SIG-M5 treated with dmso at 0.1 percent for 504 hours (cell line): ENCODE results near the gene STRADB.
"Not testable (repeated sequence)": the region's sequence is repeated elsewhere in the genome, so short reads cannot be mapped to it uniquely, and the experiment has no call there.

Source experiments
- DNase-seq: peaks from one replicate; lab custom pipeline; 2025; ENCODE audit not compliant: unreplicated experiment; lab: John Stamatoyannopoulos, UW

The STRADB gene

DNA sequence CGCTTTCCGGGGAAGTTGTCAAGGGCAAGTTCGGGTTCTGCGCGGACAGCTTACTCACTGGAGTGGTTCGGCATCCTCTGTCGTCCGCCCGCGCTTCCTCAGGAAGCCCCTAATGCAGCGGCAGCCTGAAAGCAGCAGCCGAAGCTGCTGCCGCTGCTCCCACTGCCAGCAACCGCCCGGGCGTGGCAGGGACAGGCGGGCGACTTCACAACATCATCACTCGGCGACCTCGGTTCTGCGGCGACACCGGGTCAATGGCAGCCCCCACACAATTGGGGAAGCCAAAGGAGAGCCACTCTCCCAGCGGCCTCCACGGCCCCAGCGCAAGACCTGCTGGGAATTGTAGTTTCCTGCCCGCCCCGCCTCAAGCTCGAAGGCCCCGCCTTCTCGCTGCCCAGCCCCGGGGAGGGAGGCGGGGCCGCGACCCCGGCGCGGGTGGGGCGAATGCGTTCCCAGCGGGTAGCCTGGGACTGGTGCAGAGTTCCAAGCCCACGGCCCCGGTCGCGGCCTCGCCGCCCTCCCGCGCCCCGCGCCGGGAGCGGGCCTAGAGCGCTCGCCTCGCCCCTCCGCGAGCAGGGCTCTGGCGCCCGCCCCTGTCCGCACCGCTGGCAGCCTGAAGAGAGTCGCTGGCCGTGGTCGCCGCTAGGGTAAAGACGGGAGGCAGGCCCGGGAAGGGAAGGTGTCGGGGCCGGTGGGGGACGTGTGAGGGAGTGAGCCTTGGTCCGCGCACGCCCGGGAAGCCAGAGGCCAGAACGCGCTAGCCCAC is at the start of gene STRADB, which contains the start of gene TRAK2:
Gene STRADB, plus strand, starts transcription at position 449 of the 766 bp plus-strand sequence. CDS start 3,101 bp downstream, outside the sequence.
Gene TRAK2, minus strand, starts transcription at position 167 of the 766 bp plus-strand sequence. CDS start 30,951 bp downstream, outside the sequence.
- peak; percentile 96 for DNase-seq

- DNase-seq = no peak
Observed at GRCh38 chr2:201401815-201402214, 49.7 kb upstream of the STRADB start.

DNA sequence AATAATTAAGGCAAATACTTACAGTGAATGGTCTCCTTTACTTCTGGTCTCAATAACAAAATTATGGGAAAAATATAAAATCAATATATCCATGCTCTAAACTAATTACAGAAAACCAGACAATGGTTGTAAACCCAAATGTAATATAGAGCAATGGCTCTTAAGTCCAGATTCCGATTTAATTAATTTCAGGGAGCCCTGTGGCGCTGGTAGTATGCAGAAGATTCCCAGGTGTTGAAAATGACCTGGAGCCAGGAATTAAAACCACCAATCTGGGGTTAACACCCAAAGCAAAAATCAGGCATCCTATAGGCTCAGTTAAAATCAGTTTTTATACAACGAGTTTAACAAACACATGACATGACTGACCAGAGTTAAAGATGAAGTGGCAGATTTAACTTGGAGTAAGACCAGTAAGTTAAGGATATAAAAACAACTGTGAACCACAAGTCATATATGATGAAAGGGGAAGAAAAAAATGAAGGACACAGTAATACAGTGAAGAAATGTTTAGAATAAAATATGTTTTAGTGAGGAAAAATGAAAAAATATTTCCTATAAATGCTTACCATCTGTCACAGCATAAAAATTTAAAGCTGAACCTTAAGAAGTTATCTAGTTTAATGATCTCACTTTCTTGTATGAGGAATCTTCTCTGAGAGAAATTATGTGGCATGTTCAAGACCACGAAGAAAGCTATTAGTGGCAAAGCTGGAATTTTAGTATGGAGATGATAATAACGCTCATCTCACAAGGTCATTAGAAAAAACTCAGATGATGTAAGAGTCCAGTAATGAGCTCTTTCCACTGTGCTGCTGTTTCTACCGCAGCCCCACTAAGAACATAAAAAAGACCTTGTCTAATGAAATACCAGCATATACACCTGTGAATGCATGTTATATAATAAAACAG is 48.6 kb upstream of the STRADB start:
- DNase-seq = no peak

DNA sequence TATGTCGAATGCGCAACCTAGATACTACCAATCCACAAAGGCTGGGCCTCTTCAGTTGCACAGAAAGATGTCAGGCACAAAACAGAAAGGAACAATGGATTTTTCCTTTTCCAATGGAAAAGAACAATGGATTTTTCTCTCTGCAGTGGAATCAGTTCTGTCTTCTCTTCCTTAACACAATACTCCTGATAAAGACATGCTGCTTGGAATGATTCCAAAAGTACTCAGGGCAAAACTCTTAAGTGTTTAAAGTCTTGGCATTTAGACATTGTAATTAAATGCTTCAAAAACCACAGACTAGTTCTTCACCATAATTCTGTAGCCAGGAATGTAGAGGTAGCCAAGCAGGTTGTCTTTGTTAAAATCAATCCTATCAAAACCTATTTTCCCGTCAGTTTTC is 47.7 kb upstream of the STRADB start:
- no peak for DNase-seq

- no peak for DNase-seq
Observed at GRCh38 chr2:201404699-201405280, 46.8 kb upstream of the STRADB start.

GRCh38 chr2:201406077-201406662 is 45.4 kb upstream of the STRADB start:
- DNase-seq = no peak

DNA sequence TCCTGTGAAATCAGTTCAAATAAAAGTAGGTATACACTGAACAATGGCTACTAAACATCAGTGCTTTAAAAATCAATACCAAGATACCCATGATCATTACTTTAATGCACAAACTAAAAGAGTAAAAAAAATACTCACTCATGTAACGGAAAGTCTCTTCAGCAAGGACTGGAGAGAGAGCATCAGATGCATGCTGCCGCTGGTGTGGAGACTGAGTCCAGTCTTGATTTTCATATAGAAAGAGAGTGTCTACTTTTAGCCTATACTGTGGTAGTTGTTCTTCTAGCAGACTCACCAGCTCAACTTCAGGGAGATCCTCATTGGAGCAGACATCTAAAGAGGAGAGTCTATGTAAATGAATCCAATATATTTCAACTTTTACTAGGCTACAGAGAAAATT is 44.3 kb upstream of the STRADB start:
- DNase-seq = no peak

- no peak for DNase-seq
Observed at GRCh38 chr2:201408931-201409330, 42.6 kb upstream of the STRADB start.

DNA sequence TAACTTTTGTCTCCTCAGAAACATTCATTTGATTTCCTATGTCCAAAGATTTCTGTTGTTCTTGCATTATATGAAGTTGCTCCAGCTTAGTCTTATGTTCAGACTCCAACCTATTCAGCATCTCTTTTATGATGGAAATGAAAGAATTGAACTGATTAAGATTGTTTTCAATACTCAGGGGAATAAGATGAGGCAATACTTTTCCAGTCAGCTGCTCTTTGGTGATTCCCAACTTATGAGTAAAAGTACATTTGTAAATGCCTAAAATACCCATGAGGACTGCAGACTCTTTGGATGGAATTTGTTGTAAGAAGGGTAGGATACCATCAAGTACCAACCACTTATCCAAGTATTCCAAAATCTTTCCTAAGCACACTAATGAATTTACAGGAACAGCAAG is 40.1 kb upstream of the STRADB start:
- DNase-seq = no peak

GRCh38 chr2:201413143-201413542 is 38.4 kb upstream of the STRADB start:
- no peak for DNase-seq

GRCh38 chr2:201413552-201413951 is 38.0 kb upstream of the STRADB start:
- DNase-seq = no peak

- no peak for DNase-seq
Observed at GRCh38 chr2:201414099-201415023, 37.2 kb upstream of the STRADB start.

- DNase-seq = no peak
Observed at GRCh38 chr2:201415149-201415548, 36.4 kb upstream of the STRADB start.

GRCh38 chr2:201419057-201419635 is 32.4 kb upstream of the STRADB start:
- no peak for DNase-seq

DNA sequence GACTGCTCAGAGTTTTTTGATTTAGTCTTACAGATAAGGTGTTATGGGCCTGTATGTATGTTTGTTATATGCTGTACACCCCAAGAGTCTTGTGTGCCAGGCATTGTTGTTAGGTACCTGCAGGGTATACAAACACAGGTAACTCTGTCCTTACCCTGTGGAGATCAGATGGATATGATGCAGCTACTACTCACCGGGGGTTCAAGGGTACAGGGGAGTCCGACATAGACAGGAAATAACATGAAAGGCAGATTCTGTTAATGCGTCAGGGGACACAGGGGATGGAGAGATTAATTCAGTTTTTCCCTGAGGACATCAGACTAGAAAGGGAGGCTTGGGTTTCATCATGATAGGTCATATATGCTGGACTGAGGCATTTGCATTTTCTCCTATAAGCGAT is 31.6 kb upstream of the STRADB start:
- no peak for DNase-seq

DNA sequence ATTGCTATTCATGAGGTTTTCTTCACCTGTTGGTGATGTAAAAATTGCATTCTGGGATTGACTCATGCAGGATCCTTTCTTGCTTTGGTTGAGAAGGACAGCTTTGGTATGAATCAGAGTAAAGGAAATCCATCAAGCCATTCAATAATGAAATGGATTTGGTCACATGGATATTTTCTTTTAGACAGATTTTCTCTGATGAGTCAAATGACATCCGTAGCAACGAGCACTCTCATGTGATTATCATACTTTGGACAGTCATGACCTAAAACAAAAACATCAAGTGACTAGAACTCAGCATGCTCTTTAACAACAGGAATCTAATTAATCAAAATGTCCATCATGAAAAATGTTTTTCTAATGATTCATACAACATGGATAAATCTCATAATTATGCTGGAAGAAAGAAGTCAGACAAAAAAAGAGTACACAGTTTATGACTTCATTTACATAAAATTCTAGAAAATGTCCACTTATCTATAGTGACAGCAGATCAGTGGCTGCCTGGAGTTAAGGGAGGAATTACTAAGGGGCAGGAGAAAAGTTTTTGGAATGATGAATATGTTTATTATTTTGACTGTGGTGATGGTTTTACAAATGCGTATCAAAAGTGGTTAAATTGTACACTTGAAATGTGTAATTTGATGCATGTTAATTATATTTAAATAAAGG is 31.0 kb upstream of the STRADB start:
- no peak for DNase-seq

DNA sequence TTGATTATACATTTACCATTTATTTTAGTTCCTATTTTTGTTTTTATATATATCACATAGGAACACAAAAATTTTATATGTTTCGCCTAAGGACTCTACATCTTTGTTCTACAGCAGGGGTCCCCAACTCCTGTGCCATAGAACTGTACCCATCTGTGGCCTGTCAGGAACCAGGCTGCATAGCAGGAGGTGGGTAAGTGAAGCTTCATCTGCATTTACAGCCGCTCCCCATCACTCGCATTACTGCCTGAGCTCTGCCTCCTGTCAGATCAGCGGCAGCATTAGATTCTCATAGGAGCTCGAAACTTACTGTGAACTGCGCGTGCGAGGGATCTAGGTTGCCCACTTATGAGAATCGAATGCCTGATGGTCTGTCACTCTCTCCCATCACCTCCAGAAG is 25.6 kb upstream of the STRADB start:
- no peak for DNase-seq

DNA sequence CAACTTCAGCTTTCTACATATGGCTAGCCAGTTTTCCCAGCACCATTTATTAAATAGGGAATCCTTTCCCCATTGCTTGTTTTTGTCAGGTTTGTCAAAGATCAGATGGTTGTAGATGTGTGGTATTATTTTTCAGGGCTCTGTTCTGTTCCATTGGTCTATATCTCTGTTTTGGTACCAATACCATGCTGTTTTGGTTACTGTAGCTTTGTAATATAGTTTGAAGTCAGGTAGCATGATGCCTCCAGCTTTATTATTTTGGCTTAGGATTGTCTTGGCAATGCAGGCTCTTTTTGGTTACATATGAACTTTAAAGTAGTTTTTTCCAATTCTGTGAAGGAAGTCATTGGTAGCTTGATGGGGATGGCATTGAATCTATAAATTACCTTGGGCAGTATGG is 23.2 kb upstream of the STRADB start:
- not testable (repeated sequence) for DNase-seq

DNA sequence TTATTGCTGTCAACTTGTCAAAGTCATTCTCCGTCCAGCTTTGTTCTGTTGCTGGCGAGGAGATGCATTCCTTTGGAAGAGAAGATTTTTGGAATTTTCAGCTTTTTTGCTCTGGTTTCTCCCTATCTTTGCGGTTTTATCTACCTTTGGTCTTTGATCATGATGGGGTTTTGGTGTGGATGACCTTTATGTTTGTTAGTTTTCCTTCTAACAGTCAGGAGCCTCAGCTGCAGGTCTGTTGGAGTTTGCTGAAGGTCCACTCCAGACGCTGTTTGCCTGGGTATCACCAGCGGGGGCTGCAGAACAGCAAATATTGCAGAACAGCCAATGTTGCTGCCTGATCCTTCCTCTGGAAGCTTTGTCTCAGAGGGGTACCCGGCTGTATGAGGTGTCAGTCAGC is 21.7 kb upstream of the STRADB start:
- DNase-seq = not testable (repeated sequence)
